D341Med (cell line): ENCODE measurements around the gene NAE1.
"Not testable (repeated sequence)": the region's sequence is repeated elsewhere in the genome, so short reads cannot be mapped to it uniquely, and the experiment has no call there.

Source experiments
- DNase-seq: peaks from one replicate; pipeline ENCODE4 v3.0.0; 2012; ENCODE audit warnings: low spot score

Gene NAE1

GRCh38 chr16:66802159-66802558 lies 28.6 kb downstream of the NAE1 start:
- DNase-seq: no peak

GRCh38 chr16:66801320-66802105 lies 29.3 kb downstream of the NAE1 start, which contains the start of gene TERB1:
TSS of gene TERB1 (minus strand) at chr16:66801584. CDS start at chr16:66796798, 4,786 bp downstream.
- peak; percentile 30 for DNase-seq

GRCh38 chr16:66800856-66801255 lies 29.9 kb downstream of the NAE1 start:
- DNase-seq: peak; percentile 27

GRCh38 chr16:66798161-66798560 lies 32.6 kb downstream of the NAE1 start:
- no peak for DNase-seq

- not testable (repeated sequence) for DNase-seq
Measured at GRCh38 chr16:66793984-66794383, 36.8 kb downstream of the NAE1 start.

- no peak for DNase-seq
Measured at GRCh38 chr16:66790130-66790733, 40.5 kb downstream of the NAE1 start.

- DNase-seq: no peak
Measured at GRCh38 chr16:66787427-66787826, 43.3 kb downstream of the NAE1 start.

GRCh38 chr16:66786551-66786950 lies 44.2 kb downstream of the NAE1 start:
- DNase-seq: no peak

- no peak for DNase-seq
Measured at GRCh38 chr16:66776457-66776856, 54.3 kb downstream of the NAE1 start.

- no peak for DNase-seq
Measured at GRCh38 chr16:66774981-66775380, 55.8 kb downstream of the NAE1 start.

- no peak for DNase-seq
Measured at GRCh38 chr16:66758086-66758485, 72.7 kb downstream of the NAE1 start.

GRCh38 chr16:66754819-66755218 lies 76.0 kb downstream of the NAE1 start:
- no peak for DNase-seq

GRCh38 chr16:66754211-66754610 lies 76.6 kb downstream of the NAE1 start:
- no peak for DNase-seq

- no peak for DNase-seq
Measured at GRCh38 chr16:66752958-66753357, 77.8 kb downstream of the NAE1 start.
